Renal pelvis (tissue), 4 donors: ENCODE measurements around the gene TBC1D1. TPM values are rescaled to one million over a fixed set of nuclear protein-coding genes. Genes with fewer than 3 reads are reported as not detected.

Source experiments
- DNase-seq: peaks from one replicate; pipeline ENCODE4 v3.0.0-alpha.2; 2013
- polyA plus RNA-seq, 3 donors: library from polyadenylated mRNA; unstranded; fragments of 120-200 nt; gene quantifications; one replicate each; pipeline ENCODE4 v1.2.1, GENCODE V29; 2013; ENCODE audit not compliant: insufficient read length in 3 of 3

The TBC1D1 gene
- polyA plus RNA-seq, 3 donors: 188 to 205 (median 189) TPM

- DNase-seq: no peak
Measured at GRCh38 chr4:38075370-38076152, 184.7 kb downstream of the TBC1D1 start.

GRCh38 chr4:38076153-38076669 lies 185.3 kb downstream of the TBC1D1 start:
- DNase-seq: no peak

- DNase-seq: no peak
Measured at GRCh38 chr4:38077791-38078489, 187.1 kb downstream of the TBC1D1 start.

- DNase-seq: no peak
Measured at GRCh38 chr4:38078590-38079421, 187.9 kb downstream of the TBC1D1 start.

GRCh38 chr4:38080061-38080974 lies 189.4 kb downstream of the TBC1D1 start:
- no peak for DNase-seq

DNA sequence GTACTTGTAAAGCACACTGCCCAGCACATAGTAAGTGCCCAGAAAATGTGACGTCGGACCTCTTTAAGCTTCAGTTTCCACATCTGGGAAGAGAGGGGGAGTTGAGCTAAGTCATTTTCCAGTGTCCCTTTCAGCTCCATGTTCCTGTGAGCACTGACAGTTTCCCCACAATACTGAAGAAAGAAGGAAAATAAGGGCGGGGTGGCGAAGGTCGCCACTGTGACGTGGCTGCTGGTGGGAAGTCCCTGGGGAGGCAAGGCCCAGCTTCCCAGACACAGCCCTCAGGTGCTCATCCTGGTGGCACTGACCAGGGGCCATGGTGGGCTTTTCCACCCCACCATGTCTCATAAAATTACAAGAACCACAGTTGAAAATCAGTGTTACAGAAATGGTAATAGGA lies 191.1 kb downstream of the TBC1D1 start:
- no peak for DNase-seq

- DNase-seq: no peak
Measured at GRCh38 chr4:38082424-38083385, 191.8 kb downstream of the TBC1D1 start.

- no peak for DNase-seq
Measured at GRCh38 chr4:38084877-38085711, 194.2 kb downstream of the TBC1D1 start.

- DNase-seq: no peak
Measured at GRCh38 chr4:38085751-38086150, 194.9 kb downstream of the TBC1D1 start.

GRCh38 chr4:38086151-38086848 lies 195.4 kb downstream of the TBC1D1 start:
- no peak for DNase-seq

DNA sequence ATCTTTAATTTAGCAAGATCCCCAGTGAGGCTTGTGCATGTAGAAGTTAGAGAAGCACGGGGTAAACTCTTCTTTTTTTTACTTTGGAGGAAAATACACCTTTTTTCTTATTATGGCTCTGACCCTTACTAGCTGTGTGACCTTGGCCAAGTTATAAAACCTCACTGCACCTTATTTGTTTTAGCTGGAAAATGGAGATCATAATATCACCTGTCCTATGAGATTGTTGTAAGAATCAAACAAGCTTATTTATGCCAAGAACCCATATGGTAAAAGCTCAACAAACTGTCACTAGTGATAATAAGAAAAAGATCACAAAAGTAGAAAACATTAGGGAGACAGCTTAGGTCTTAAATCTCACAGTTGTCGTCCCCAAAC lies 196.0 kb downstream of the TBC1D1 start:
- DNase-seq: no peak

- DNase-seq: no peak
Measured at GRCh38 chr4:38088321-38088720, 197.4 kb downstream of the TBC1D1 start.

DNA sequence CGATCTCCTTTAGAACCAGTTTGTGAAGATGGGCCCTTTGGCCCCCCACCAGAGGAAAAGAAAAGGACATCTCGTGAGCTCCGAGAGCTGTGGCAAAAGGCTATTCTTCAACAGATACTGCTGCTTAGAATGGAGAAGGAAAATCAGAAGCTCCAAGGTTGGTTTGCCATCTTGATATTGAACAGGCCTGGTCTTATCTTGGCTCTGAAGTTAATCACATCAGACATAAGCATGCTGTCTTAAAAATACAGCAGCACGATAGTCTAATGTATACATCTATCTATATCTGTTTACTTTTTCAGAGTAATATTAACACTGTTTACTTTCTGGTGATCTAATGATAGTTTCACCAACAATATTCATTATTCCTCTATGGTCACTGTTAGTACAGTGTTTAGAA lies 199.1 kb downstream of the TBC1D1 start:
- DNase-seq: no peak

- no peak for DNase-seq
Measured at GRCh38 chr4:38090455-38091246, 199.8 kb downstream of the TBC1D1 start.

DNA sequence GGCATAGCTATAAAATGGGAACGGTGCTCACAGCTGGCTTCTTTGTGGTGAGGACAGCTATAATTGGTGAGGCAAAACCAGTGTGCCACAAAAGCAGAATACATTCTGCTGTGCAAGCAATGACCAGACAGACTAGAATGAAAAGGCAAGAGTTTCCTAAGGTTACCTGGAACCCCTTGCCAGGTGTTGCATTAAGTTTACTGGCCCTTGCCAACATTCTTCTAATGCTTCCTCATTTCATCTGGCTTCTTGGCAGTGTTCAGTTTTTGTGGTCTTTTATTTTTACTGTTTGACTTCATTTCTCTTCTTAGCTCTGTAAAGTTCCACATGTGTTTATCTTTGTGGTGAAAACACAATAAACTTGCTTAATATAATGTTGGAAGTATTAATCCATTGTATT lies 200.8 kb downstream of the TBC1D1 start:
- no peak for DNase-seq

DNA sequence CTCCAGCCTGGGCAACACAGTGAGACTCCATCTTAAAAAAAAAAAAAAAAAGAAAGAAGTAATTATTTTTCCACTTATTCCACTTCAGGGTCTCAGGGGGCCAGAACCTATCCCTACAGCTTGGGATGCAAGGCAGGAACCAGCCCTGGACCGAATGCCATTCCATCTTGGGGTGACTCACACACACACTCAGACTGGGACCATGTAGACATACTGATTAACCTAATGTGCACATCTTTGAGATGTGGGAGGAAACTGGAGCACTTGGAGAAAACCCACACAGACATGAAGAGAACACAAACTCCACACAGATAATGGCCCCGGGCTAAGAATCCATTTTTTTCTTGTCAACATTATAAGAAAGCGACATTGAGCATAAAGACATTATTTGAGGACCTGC lies 201.8 kb downstream of the TBC1D1 start:
- no peak for DNase-seq

DNA sequence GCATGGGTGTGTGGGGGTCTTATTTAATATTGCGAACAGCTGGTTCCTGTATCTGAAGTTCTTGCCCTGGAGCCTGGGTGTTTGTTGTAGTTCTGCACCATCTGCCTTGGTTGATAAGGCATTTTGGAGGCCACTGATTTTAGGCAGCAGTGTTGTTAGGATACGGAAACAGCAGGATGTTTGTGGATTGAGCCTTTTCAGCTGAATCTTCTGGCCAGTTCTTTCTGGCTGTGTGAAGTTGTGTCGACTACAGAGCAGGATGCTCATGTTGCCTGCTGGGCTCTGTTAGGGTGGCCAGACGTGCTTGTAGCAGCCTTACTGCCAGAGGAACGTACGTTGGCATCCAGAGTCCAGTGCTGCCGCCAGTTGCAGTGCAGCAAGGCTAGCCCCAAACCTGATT lies 203.5 kb downstream of the TBC1D1 start:
- DNase-seq: no peak

DNA sequence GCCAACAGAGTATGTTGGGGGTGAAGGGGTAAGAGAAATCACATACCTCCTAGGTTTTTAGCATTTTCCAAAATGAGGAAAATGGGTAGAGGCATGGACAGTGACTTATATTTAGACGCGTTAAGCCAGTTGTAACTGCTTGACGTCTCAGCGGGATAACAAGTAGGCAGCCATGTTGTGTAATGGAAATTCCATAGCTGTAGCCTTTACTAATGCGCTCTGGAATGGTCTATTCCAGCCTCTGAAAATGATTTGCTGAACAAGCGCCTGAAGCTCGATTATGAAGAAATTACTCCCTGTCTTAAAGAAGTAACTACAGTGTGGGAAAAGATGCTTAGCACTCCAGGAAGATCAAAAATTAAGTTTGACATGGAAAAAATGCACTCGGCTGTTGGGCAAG lies 204.8 kb downstream of the TBC1D1 start:
- no peak for DNase-seq
